GM19452 (cell line): ENCODE results near the gene XRCC3.

Experiments
- ATAC-seq: cut with Tn5 transposase; IDR thresholded peaks from one replicate; pipeline ENCODE4 v1.9.1; 2021; ENCODE audit not compliant: unreplicated experiment

Gene XRCC3

GRCh38 chr14:103726474-103726873, 11.2 kb upstream of the XRCC3 start:
- no peak for ATAC-seq

- no peak for ATAC-seq
These were observed 10.6 kb upstream of the XRCC3 start for GRCh38 chr14:103725739-103726395.

GRCh38 chr14:103725001-103725682, 9.9 kb upstream of the XRCC3 start:
- no peak for ATAC-seq

GRCh38 chr14:103724116-103724515, 8.9 kb upstream of the XRCC3 start:
- no peak for ATAC-seq

GRCh38 chr14:103723748-103724081, 8.5 kb upstream of the XRCC3 start:
- ATAC-seq: no peak

GRCh38 chr14:103721334-103722120, 6.3 kb upstream of the XRCC3 start:
- ATAC-seq: no peak

GRCh38 chr14:103719751-103720150, 4.5 kb upstream of the XRCC3 start:
- ATAC-seq: no peak

- ATAC-seq: no peak
These were observed 3.3 kb upstream of the XRCC3 start for GRCh38 chr14:103718572-103718971.

- no peak for ATAC-seq
These were observed 1.7 kb upstream of the XRCC3 start for GRCh38 chr14:103716899-103717411.

GRCh38 chr14:103716091-103716801, 995 bp upstream of the XRCC3 start:
- ATAC-seq: peak; percentile 2

GRCh38 chr14:103714063-103714724, 1.1 kb downstream of the XRCC3 start:
- ATAC-seq: no peak

- ATAC-seq: no peak
These were observed 1.8 kb downstream of the XRCC3 start for GRCh38 chr14:103713304-103714062.

- ATAC-seq: no peak
These were observed 2.5 kb downstream of the XRCC3 start for GRCh38 chr14:103712633-103713247.

- ATAC-seq: no peak
These were observed 3.5 kb downstream of the XRCC3 start for GRCh38 chr14:103711516-103712431.

GRCh38 chr14:103710771-103711377, 4.4 kb downstream of the XRCC3 start:
- ATAC-seq: no peak

- ATAC-seq: no peak
These were observed 5.4 kb downstream of the XRCC3 start for GRCh38 chr14:103709814-103710213.

- ATAC-seq: no peak
These were observed 6.5 kb downstream of the XRCC3 start for GRCh38 chr14:103708750-103709187.
